HG03280 (cell line): Measurements from ENCODE around the gene FBP2.

Source experiments
- ATAC-seq: cut with Tn5 transposase; IDR thresholded peaks from one replicate; pipeline ENCODE4 v1.9.1; 2021; ENCODE audit warnings: mild to moderate bottlenecking, moderate library complexity; ENCODE audit not compliant: unreplicated experiment

Gene FBP2

GRCh38 chr9:94593459-94594345, at the start of gene FBP2:
Gene FBP2 (minus strand): TSS chr9:94593824. CDS start chr9:94593726, 98 bp downstream.
- no peak for ATAC-seq

GRCh38 chr9:94643176-94643575, 49.6 kb upstream of the FBP2 start:
- ATAC-seq = no peak

GRCh38 chr9:94642501-94642900, 48.9 kb upstream of the FBP2 start:
- no peak for ATAC-seq

- no peak for ATAC-seq
Measured at GRCh38 chr9:94639999-94640376, 46.4 kb upstream of the FBP2 start.

DNA sequence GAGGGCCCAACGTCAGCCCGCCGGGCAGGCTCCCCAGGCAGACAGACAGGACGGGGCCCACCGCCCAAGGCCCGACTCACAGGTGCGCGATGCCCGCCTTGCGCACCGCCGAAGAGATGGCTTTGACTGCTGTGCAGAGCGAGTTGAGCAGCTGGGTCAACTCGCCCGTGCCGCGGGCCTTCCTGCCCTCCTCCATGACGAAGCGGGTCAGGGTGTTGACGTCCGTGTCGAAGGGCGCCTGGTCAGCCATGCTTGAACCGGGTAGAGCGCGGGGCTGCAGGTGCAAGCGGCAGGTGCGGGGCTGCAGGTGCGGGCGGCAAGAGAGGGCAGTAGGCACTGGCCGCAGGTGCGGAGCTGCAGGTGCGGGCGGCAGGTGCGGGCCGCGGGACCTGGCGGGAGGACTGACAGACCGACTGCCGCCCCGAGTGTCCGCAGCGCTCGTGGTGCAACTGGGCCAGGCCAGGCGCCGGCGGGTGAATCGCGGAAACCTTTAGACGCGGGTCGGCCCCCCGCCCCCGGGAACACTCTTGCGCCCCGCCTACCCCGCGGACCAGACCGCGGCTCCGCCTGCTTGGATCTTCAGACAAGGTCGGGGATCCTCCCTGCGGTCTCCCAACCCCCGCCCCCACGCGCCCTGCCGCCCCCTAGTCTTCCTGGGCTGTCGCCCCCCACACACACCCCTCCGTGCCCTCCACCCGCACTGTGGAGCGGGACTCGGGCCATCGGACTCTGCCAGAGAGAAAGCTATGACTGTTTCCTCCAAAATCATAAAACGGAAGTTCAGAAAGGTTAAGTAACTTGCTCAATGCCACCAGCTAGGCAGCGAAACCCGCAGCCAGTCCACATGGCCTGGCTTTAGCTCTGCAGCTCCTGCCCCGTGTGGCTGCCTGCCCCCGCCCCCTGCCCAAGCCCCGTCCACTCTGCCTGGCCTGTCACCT, 45.7 kb upstream of the FBP2 start, which contains the start of gene FBP1:
TSS of gene FBP1 (minus strand) at position 458 of the 938 bp plus-strand sequence. CDS start at position 250, 208 bp downstream.
- no peak for ATAC-seq

GRCh38 chr9:94638335-94639060, 44.9 kb upstream of the FBP2 start:
- no peak for ATAC-seq

GRCh38 chr9:94632737-94633136, 39.1 kb upstream of the FBP2 start:
- no peak for ATAC-seq

DNA sequence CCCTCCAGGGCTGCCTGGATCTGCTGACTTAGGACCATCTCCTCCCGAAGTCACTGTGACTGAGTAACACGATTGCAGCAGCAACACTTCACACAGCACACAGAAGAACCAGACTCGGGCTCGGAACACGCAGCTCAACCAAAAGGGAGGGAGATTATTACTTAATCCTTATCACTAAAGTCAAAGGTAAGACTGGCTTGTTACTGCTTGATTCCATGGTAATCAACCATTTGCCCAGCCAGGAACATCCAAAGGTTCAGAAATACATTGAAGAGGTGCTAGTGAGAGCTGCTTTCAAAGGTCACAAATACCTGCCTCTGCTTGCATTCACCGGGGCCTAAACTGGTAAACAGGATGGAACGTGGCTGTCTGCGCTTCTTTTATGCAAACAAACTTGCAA, 38.0 kb upstream of the FBP2 start:
- ATAC-seq = no peak

DNA sequence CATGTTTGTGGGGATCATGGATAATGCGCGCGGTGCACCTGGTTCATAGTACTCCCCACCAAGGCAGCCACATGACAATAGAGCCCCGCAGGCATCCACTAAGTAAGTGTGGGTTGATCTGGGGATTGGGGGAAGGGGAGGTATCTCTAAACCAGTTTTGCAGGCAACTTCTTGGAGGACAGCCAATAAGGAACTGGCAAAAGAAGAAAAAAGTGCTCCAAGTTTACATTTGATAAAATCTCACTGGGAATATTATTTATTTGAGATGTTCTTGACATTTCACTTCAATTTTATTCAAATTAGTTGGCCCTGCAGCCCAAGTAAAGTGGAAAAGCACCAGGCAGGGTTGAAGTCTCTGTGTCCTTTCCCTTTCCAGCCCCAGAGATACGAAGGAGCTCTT, 37.2 kb upstream of the FBP2 start:
- ATAC-seq = no peak

DNA sequence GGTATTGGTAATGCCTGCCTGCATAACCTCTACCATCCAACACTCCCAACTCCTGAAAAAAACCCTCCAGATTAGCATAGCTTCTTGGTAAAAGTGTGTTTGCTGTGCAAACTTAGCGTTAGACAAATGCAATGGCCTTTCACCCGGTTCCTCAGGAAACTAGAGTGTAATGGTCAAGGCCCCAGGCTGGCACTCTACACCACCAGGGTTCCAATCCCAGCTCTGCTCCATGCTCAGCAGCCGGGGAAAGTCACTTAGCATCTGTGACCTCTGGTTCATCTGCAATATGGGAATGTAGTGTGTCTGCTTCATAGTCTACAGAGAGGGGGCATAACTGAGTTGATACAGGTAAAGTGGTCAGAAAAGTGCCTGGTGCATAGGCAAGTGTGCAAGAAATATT, 36.7 kb upstream of the FBP2 start:
- no peak for ATAC-seq

GRCh38 chr9:94627287-94627686, 33.7 kb upstream of the FBP2 start:
- no peak for ATAC-seq

DNA sequence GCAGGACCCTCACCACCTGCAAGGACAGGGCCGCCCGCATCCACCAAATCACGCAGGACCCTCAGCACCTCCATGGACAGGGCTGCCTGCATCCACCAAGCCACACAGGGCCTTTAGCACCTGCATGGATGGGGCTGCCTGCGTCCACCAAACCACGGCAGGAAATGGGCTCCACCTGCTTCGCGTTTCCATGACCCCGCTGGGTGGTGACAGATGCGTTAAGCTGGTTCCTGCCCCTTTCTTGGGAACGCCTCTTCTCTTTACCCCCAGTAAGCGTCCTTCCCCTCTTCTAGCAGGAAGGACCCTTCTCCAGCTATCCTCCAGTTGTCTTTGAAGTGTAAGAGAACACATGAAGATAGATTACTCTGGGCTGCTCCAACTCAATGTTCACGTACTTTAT, 32.2 kb upstream of the FBP2 start:
- no peak for ATAC-seq

DNA sequence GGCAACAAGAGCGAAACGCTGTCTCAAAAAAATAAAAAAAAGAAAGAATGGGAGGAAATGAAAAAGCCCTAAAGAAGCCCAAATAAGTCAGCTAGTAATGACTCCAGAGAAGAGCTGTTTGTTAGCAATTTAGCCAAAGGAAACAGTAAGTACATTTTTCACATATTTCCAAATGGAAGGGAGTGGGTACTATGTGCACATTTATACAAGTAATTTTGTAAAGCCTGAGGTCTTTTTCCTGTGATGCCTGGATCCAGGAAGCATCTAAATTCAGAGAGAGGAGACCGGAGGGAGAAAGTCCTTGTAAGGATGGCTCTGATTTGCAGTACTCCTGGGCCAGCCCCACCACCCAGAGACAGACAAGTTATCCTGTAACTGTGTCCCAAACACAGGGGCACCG, 31.0 kb upstream of the FBP2 start:
- no peak for ATAC-seq

DNA sequence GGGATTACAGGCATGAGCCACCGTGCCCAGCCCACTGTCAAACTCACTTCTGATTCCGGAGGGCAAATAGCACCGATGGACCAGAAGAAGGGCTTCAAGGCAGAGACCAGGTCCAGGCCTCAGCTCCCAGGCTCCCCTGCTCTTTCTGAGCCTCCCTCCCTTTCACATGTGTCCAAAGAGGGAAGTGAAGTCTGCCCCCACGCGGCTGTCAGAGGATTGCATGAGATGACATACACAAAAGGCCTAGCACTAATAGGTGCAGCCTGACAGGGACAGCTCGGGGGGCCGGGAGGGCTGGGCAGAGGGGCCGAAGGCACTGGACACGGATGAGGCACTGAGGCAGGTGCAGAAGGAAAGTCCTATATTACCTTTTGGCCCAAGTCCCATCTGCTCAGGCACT, 29.6 kb upstream of the FBP2 start:
- ATAC-seq = no peak

- no peak for ATAC-seq
Measured at GRCh38 chr9:94622087-94622800, 28.6 kb upstream of the FBP2 start.

DNA sequence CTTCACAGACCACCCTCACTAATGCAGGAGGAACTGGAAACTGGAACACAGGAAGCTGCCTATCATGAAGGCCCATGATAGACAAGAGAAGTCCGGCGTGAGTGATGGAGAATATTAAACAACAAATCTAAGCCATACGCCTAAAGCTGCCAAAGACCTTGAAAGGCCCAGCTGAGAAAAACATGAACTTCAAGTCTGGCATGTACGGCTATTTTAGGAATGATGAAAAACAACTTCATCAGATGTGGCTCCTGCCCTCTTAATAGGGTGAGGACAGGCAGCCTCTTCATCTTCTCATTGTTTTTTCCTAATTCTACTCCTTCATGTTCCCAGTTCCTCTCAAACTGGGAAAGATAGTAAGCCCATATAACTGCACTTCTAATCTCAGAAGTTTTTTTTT, 25.4 kb upstream of the FBP2 start:
- no peak for ATAC-seq

GRCh38 chr9:94613003-94613402, 19.4 kb upstream of the FBP2 start:
- ATAC-seq = no peak

GRCh38 chr9:94612071-94612470, 18.4 kb upstream of the FBP2 start:
- no peak for ATAC-seq

DNA sequence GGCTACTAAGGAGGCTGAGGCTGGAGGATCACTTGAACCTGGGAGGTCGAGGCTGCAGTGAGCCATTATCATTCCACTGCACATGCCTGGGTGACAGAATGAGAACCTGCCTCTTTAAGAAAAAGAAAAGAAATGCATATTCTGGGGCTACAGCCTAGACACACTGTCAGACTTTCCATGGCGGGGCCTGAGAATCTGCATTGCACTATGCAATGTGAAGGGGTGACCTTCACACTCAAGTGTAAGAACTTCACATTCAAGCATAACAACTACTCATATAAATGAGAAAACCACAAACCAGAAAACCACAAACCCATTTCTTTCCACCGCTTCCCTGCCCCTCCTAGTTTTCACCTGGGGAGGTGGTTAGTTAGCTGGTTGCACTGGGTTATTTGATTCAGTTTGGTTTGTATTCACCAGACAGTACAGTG, 18.0 kb upstream of the FBP2 start:
- no peak for ATAC-seq

DNA sequence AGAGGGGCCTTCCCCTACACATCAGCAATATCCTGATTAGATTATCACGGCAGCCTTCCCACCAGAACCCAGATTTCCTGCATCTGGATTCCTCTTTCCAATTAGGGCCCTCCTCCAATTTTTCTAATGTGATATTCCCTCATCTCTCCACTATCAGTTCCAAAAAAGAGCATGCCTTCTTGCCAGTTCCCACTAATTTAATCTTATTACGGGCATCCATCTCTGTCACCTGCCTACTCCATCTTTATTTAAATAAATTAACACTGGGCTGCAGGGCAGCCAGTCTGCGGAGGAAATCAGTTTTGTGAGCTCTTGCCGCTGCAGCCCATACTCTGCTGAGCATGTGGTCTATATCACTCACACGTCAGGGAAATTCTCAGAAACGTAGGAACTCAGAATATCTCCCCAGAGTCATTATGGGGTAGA, 16.6 kb upstream of the FBP2 start:
- ATAC-seq = no peak

- ATAC-seq = no peak
Measured at GRCh38 chr9:94607423-94607691, 13.7 kb upstream of the FBP2 start.
